GM13977 (cell line): ENCODE measurements around the gene HSD17B10.
A peak's percentile ranks its signal among the peaks of the same experiment; 100 is the strongest.

Experiments
- DNase-seq: peaks from one replicate; pipeline ENCODE4 v3.0.0; 2012; ENCODE audit warnings: low spot score
- in situ Hi-C: fragments of 300-500 bp; cut with MboI; formaldehyde crosslinking; loops from one replicate; pipeline ENCODE4 v1.12.0; 2022; ENCODE audit warnings: low sequenced_read_pairs, low pct_unique_long_range_greater_than_20kb, mixed read lengths, inconsistent platforms; ENCODE audit not compliant: unreplicated experiment
- TF ChIP-seq, protein P1 (sequence below): IDR thresholded peaks from 2 replicates; pipeline ENCODE4 v1.5.1; 2012; ENCODE audit warnings: mild to moderate bottlenecking, control low read depth; ENCODE audit not compliant: insufficient read depth; ENCODE audit errors: extremely low read depth, missing control alignments

The HSD17B10 gene

DNA sequence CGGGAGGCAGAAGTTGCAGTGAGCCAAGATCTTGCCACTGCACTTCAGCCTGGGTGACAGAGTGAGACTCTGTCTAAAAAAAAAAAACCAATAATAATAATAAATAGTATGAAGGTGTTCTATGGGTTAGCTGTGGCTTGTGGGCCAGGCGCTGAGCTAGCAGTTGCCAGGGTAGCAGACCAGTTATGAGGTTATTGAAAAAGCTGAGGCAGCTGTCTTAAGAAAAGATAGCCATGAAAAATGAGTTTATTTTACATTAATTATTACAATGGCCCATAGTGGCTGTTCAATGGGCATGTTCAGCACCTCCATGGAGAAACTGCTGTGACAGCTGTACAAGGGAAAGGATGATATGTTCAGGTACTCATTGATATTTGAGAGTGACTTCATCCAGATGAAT lies 13.3 kb upstream of the HSD17B10 start:
- in situ Hi-C loops, result loop anchor here (10.0 kb wide), 1 partner anchor 133 kb away; no protein-coding TSS in a partner anchor
- TF ChIP-seq, protein P1, sequence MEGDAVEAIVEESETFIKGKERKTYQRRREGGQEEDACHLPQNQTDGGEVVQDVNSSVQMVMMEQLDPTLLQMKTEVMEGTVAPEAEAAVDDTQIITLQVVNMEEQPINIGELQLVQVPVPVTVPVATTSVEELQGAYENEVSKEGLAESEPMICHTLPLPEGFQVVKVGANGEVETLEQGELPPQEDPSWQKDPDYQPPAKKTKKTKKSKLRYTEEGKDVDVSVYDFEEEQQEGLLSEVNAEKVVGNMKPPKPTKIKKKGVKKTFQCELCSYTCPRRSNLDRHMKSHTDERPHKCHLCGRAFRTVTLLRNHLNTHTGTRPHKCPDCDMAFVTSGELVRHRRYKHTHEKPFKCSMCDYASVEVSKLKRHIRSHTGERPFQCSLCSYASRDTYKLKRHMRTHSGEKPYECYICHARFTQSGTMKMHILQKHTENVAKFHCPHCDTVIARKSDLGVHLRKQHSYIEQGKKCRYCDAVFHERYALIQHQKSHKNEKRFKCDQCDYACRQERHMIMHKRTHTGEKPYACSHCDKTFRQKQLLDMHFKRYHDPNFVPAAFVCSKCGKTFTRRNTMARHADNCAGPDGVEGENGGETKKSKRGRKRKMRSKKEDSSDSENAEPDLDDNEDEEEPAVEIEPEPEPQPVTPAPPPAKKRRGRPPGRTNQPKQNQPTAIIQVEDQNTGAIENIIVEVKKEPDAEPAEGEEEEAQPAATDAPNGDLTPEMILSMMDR, result no peak
- DNase-seq, result no peak

DNA sequence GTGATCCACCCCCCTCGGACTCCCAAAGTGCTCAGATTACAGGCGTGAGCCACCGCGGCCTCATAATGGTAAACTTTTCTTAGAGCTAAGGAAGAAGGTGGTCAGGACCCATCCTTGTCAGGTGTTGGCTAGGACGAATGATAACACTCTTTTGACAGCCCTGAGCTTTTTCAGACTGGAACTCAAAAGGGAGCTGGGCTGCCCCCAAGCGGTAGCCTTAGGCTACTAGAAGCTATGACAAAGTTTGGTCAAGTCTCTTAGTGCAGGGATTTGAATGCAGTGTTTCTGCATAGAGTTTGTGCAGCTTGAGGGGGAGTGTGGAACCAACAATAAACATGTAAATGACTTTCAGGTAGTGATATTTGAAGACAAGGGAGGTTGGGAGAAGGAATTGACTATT lies 11.8 kb upstream of the HSD17B10 start:
- TF ChIP-seq, protein P1, result peak; percentile 70
- in situ Hi-C loops, result loop anchor here (10.0 kb wide), 1 partner anchor 131 kb away; no protein-coding TSS in a partner anchor
- DNase-seq, result peak; percentile 56

DNA sequence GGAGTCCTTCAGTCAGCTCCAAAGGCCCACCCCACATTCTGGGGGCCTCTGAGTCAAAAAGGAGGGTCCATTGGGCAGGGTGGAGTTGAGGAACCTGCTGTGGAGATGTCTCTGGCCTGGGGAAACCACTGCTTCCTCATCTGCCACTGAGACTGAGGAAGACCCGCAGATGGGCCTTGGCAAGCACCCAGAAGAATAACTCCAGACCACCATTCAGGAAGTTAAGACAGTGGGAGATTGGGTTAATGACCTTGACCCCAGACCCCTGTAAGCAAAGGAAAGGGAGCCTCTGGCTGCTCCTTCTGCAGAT lies 8.1 kb upstream of the HSD17B10 start:
- in situ Hi-C loops, result loop anchor here (10.0 kb wide), 1 partner anchor 127 kb away; no protein-coding TSS in a partner anchor
- DNase-seq, result peak; percentile 20
- TF ChIP-seq, protein P1, result no peak

DNA sequence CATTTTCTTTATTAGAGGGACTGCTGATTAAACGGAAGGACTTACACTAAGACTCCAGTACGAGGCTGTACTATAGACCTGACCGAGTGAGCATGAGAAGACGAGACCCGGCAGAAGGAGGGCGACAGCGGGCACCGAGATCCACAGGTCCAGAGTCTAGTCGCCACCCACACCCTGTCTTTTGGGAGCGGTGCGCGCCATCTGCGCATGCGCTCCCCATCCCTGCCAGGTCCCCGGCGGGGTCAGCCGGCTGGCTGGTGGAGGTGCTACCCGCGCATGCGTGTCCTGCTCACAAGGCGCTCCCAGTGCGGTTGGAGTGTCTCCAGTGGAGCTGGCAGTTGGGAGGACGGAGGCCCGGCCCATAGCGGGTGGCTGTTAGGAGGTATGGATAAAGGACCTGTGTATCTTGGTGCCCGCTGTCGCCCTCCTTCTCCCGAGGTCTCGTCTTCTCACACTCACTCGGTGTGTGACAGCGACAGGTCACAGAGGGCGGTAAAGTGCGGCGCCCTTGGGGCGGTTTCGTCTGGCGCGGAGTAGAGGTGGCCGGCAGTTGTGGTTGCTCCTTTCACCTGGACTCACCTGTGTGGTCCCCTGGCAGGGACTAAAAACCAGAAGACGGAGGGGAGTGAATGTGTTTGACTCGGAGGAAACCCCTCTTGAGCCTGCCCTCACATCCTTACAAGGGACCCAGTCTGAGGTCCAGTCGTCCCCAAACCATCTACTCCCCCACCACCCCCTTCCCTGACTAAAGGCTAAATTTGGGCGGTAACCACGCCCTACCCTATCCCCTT lies 7.6 kb upstream of the HSD17B10 start:
- in situ Hi-C loops, result loop anchor here (10.0 kb wide), 1 partner anchor 127 kb away; no protein-coding TSS in a partner anchor
- DNase-seq, result peak; percentile 77
- TF ChIP-seq, protein P1, result no peak

DNA sequence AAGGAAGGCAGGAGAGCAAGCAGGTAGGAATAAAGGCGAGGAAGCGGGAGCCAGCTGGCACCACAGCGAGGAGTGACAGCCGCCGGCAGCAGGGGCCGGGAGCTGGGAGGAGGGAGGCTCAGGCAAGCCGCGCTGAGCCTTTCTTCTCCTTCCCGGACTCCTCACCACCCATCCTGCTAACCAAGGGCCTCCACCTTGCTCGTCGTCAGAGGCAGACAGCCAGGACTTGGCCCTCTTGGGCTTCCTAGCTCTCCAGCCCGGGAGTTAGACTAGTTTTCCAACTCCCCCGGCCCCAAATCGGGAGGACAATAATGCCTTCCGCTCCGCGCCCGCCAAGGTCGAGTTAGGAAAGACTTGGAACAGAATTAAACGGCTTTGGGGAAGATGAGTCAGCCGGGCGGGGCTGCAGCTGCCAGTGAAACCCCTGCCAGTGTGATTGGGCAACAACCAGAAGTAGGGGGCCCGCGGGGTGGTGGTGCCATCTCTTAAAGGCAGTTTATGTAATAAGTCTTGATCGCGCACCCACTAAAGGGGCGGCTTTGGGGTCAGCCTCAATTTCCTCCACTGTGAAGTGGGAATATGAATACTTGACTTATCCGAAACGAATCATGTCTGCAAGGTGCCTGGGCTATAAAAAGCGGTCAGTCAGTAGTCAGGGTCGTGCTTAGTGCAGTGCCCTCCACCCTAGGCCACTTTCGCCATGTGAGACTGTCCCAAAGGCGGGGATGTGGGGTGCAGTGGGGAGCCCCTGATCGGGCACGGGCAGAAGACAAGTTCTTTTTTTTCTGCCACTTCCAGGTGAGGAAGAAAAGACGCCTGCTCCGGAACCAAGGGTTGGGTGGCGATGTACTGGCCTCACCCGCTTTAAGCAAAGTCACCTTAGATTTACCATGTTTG lies 6.7 kb upstream of the HSD17B10 start:
- DNase-seq, result peak; percentile 14
- in situ Hi-C loops, result loop anchor here (10.0 kb wide), 1 partner anchor 126 kb away; no protein-coding TSS in a partner anchor
- TF ChIP-seq, protein P1, result no peak

DNA sequence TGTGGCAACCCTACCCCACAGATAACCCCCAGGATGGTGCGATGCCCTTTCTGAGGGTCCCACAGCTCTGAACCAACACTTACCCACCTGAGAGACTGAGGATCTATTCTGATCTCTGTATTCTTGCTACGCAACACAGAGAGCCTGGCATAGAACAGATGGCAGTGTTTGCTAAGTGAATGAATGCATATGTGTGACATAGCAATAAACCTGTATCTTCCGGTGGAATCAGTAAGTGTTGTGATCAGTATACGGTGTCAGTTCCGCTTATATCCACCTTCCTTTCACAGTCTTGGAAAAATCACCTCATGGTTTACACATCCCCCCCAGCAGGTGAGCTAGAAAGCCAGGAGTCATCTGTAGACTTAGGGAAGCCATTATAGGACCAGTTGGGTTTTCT lies 5.9 kb upstream of the HSD17B10 start:
- peak; percentile 10 for DNase-seq
- in situ Hi-C loops, result loop anchor here (10.0 kb wide), 1 partner anchor 125 kb away; no protein-coding TSS in a partner anchor
- TF ChIP-seq, protein P1, result no peak
